GM11168 (cell line): ENCODE data around the gene ROCK1.
"Not testable (repeated sequence)": the region's sequence is repeated elsewhere in the genome, so short reads cannot be mapped to it uniquely, and the experiment has no call there.

Source experiments
- in situ Hi-C: fragments of 300-500 bp; cut with MboI; formaldehyde crosslinking; loops from one replicate; pipeline ENCODE4 v1.12.0; 2022; ENCODE audit warnings: low sequenced_read_pairs; ENCODE audit not compliant: unreplicated experiment

The ROCK1 gene

DNA sequence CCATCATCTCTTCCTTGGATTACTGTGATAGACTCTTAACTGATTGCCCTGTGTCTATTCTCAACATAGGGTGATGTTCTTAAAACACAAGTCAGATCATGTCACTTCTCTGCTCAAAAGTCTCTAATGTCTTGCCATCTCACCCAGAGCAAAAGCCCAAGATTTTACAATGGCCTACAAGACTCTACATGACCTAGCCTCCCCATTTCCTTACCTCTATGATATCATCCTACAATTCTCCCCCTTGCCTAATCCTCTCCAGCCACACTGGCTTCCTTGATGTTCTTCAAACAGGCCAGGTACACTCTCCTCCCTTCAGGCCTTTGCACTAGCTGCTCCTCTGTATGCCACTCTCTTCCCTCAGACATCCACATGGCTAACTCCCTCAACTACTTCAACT, 55.1 kb downstream of the ROCK1 start:
- in situ Hi-C loops, result no loop called here

GRCh38 chr18:21054252-21054821, 57.3 kb downstream of the ROCK1 start:
- in situ Hi-C loops, result no loop called here

GRCh38 chr18:21053127-21053526, 58.5 kb downstream of the ROCK1 start:
- in situ Hi-C loops, result no loop called here

DNA sequence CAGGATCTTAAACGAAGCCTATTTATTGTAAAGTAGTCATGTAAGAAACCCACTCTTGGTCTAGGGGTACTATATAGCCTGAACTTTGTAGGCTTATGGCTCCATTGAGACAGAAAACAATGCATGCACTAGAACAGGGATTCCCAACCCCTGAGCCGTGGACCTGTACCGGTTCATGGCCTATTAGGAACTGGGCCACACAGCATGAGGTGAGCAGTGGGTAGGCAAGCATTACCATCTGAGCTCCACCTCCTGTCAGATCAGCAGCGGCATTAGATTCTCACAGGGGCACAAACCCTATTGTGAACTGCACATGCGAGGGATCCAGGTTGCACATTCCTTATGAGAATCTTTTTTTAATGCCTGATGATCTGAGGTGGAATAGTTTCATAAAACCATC, 59.2 kb downstream of the ROCK1 start:
- in situ Hi-C loops, result no loop called here

DNA sequence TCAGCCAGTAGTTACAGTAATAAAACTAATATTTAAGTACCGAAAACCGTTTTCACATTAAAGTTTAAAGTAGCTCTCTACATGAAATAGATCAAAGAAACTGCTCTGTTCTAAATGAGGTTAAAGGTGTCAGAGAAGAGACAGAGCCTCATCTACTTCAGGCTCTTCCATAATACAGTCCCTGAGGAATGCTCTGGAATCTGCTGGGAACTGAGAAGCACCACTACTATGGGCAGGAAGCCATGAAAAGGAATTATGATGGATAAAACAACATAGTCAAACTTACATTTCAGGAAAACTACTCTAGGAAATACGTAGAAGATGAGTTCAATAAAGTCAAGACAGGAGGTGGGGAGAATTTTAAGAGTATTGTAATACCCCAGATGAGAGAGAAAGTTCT, 60.0 kb downstream of the ROCK1 start:
- in situ Hi-C loops, result no loop called here

GRCh38 chr18:21049306-21049705, 62.3 kb downstream of the ROCK1 start:
- in situ Hi-C loops, result no loop called here

- in situ Hi-C loops, result no loop called here
Observed at GRCh38 chr18:21047126-21047525, 64.5 kb downstream of the ROCK1 start.

DNA sequence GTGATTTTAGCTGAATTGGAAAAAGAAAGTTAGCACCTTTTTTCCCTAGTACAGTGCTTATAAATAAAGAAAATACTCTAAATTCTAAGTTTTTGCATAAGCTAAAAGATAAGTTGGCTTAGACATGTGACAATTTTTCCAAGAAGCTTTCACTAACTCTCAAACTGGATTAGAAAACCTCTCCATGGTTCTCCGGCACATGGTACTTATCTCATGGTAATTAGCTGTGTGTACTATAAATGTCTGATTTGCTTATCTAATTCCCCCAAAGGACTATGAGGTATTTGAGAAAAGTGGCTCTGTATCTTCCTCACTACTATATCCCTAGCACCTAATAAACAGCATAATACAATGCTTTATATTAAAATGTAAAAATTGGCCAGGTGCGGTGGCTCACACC, 71.1 kb downstream of the ROCK1 start:
- in situ Hi-C loops, result no loop called here

DNA sequence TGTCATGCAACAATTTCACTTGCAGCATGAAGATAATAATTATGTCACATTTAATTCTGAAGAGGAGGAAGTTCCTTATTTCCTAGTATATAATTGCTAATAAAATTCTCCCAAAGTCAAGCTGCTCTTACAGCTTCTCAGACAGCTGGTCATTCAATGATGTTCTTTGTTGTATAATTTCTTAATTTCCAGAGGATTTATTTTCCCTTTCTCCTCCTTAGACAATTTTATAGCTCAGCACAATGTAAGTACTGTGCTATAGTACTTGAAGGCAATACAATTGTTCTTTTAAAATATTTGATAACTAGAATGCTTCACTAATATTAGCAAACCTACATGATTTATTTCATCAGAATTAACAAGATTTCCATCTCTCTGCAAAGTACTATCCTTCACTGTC, 73.4 kb downstream of the ROCK1 start:
- in situ Hi-C loops, result no loop called here

GRCh38 chr18:21031845-21032244, 79.8 kb downstream of the ROCK1 start:
- in situ Hi-C loops, result no loop called here

- in situ Hi-C loops, result not testable (repeated sequence)
Observed at GRCh38 chr18:21018257-21018656, 93.4 kb downstream of the ROCK1 start.

GRCh38 chr18:21012308-21012707, 99.3 kb downstream of the ROCK1 start:
- in situ Hi-C loops, result no loop called here

GRCh38 chr18:21004726-21005125, 106.9 kb downstream of the ROCK1 start:
- in situ Hi-C loops, result no loop called here

DNA sequence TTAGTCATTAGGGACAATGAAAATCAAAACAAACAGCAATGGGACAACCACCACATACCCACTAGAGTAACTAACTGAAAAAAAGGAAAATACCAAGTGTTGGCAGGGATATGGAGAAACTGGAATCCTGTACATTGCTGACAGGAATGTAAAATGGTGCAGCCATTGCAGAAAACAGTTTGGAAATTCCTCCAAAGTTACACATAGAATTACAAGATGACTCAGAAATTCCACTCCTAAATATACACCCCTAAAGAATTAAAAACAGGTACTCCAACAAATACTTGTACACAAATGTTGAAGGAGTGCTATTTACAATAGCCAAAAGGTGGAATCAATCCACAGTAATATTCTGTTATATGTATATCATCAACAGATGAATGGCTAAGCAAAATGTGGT, 110.9 kb downstream of the ROCK1 start:
- in situ Hi-C loops, result no loop called here

GRCh38 chr18:20997371-20997770, 114.2 kb downstream of the ROCK1 start:
- in situ Hi-C loops, result no loop called here

DNA sequence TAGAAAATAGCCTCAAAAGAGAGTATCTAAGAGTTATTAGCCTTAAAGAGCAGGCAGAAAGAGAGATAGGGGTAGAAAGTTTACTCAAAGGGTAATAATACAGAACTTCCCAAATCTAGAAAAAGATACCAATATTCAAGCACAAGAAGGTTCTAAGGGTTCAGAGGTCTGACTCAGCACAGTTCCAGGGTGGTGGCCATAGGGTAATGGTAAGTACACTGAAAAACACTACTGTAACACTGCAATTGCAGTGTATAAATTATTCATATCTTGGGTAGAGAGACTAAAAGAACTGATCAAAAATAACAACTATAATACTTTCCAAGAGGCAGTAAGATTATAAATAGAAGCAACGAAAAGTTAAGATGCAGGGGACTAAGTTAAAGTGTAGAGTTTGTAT, 115.2 kb downstream of the ROCK1 start:
- in situ Hi-C loops, result no loop called here

GRCh38 chr18:20988726-20989125, 122.9 kb downstream of the ROCK1 start:
- in situ Hi-C loops, result no loop called here

- in situ Hi-C loops, result no loop called here
Observed at GRCh38 chr18:20975077-20975476, 136.5 kb downstream of the ROCK1 start.

DNA sequence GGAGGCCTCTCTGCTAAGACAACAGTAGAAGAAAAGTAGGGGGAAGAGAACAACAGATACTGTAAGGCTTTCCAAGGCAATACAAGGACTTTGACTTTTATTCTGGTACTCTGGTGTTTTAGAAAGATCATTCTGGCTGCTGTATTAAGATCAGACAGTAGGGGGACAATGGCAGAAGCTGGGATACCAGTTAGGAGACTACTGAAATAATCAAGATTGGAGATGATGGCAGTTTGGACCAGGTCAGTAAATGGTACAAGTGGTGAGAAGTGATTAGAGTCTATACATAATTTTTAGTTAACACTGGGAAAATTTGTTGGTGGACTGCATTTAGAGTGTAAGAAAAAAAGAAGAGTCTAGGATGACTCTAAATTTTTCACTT, 139.7 kb downstream of the ROCK1 start:
- in situ Hi-C loops, result no loop called here

- in situ Hi-C loops, result no loop called here
Observed at GRCh38 chr18:20966795-20967194, 144.8 kb downstream of the ROCK1 start.

DNA sequence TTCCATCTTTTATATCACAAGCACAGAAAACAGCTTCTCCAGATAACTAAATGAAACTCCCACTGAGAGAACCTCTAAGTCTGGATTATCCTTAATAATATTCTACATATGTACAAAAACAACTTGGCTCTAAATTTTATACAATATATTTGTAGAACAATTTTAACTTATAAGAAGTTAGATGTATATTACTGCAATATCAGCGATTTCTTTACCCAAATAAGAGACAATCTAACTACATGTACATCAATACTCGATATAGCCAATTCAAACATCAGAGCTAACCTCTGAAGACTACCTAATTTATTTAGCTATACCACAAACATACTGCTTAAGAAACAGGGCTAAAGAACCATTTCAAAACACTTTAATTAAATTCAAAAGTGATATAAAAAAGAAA, 148.6 kb downstream of the ROCK1 start:
- in situ Hi-C loops, result no loop called here

GRCh38 chr18:20960735-20961134, 150.9 kb downstream of the ROCK1 start:
- in situ Hi-C loops, result no loop called here

GRCh38 chr18:20950827-20951226, 160.8 kb downstream of the ROCK1 start:
- in situ Hi-C loops, result not testable (repeated sequence)
